ENCODE measurements around the gene ABHD14A.
"Not testable (repeated sequence)": the region's sequence is repeated elsewhere in the genome, so short reads cannot be mapped to it uniquely, and the experiment has no call there.

Gene ABHD14A

DNA sequence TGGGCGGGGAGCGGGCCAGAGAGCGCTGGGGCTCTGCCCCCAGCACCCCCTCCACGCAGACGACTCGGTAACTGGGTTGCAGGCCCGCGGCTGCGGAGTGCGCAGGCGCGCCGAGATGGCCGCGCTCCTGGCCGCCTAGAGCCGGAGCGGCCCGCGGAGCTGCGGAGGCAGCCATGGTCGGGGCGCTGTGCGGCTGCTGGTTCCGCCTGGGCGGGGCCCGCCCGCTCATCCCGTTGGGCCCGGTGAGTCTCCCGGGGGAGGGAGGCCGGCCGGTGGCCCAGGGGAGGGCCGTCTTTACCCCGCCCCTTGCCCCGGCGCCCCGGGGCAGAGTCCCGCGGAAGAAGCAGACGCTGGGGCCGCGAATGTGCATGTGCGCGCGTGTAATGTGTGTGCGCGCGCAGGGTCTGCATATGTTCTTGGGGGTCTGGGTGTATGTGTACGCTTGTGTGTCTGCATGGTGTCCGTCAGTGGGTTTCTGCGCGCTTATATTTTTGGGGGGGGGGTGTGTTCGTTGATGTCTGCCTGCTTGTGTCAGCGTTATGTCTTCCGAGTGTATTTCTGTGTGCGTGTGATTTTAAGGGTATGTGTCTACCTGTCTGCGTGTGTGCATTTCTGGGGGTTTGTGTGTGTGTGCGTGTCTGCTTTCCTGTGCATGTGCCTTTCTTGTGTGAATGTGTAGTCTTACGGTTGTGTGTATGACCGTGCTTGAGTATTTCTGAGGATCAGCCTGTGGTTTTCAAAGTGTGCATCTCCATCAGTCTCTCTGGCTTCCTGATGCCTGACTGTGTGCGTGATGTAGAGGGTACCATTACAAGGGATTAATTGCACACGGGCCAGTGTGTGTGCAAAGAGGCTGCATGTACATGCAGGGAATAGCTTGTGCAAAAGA, at the start of gene ABHD14A:
Gene ABHD14A, plus strand, starts transcription at position 102 of the 889 bp plus-strand sequence. Its CDS starts 72 bp downstream, at position 174.
- DNase-seq: peak in 3 of 4 experiments; percentile 32 to 64 (median 38)

DNA sequence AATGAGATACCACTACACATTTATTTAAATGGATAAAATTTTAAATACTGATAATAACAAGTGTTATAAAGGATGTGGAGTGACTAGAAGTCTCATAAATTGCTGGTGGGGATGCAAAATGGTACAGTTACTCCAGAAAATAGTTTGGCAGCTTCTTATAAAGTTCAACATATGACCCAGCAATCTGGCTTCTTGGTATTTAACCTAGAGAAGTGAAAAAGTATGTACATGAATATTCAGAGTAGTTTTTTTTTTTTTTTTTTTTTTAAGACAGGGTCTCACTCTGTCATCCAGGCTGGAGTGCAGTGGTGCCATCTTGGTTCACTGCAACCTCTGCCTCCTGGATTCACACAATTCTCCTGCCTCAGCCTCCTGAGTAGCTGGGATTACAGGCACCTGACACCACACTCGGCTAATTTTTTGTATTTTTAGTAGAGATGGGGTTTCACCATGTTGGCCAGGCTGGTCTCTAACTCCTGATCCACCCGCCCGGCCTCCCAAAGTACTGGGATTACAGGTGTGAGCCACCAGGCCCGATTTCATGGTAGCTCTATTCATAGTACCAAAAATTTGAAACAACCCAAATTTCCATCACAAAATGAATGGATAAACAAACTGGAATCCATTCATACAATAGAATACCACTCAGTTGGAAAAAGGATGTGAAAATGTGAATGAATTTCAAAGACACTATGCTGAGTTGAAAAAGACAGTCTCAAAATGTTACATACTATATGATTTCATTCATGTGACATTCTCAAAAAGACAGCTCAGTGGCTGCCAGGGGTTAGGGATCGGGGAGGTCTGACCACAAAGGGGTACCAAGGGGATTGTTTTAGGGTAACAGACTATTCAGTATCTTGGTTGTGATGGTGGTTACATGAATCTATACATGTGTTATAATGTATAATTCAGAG, 47.5 kb upstream of the ABHD14A start:
- DNase-seq: no peak

DNA sequence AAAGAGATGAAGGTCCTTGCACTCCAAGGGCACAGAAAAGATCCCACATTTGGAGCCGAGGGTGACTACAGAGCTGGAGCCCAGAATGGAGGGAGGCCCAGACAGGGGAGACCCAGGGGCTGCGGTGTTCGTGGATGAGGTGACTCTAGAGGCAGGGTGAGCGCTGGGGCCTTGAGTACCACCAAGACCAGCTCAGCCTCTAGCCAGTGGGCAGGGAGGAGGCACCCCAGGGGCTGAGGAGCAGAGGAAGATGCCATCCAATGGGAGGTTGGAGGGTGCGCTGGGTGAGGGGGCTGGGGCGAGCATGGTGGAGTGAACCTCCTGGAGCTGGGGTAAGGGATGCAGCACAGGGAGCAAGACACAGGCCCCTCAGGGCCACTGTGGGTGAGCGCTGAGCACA, 46.4 kb upstream of the ABHD14A start:
- DNase-seq: no peak

DNA sequence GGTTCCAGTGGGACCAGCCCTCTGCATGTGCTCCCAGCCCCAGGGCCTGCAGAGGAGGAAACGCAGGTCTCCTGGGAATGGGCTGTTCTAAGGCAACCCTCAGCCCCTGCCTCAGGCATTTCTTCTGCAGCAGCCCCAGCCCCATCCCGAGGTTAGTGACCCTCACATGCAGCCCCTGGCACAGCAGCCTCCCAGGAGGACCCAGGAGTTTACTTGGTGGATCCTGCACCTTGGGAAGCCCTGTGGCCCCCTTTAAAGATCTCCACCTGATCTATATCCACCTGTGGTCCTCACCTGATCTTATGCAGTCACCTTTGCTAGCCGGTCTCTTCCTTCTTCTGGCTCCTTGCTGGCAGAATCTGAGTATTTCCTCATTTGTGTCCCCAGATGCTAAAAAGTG, 45.9 kb upstream of the ABHD14A start:
- DNase-seq: not testable (repeated sequence)

DNA sequence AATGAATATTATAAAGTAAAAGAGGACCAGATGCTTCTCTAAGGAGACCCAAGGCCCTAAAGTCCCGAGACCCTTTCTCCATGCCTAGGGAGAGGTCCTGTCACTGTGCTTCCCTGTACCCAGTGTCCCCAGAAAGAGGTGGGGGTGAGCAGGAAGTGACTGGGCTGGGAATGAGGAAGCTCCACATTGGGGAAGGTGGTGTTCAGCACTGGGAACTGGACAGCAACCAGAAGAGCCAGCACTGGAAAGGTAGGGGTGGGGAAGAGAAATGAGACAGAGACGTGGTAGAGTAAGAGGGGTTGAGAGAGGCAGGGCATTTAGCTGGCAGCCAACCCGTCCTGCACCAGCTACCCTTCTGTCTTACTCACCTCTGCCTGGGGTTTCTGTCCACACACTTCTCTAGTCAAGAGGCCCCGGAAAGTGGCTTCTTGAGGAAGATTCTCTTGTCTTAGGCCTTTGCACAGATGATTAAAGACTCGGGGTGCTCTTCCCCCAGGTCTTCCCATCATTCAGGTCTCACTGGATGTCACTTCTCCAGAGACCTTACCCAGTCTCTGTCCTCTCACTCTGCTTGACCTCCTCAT, 45.4 kb upstream of the ABHD14A start:
- no peak for DNase-seq

DNA sequence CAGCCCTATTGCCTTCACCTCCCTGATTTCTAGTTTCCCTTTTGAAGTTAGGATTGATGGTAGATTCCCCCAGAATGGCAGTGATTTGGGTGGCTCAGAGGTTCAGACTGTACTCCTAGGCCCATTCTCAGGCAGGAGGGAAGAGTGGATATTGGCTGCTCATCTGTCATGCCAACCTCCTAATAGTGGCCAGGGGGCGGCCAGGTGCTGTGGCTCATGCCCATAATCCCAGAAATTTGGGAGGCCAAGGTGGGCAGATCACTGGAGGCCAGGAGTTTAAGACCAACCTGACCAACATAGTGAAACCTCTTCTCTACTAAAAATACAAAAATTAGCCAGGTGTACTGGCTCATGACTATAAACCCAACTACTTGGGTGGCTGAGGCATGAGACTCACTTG, 44.4 kb upstream of the ABHD14A start:
- DNase-seq: no peak

DNA sequence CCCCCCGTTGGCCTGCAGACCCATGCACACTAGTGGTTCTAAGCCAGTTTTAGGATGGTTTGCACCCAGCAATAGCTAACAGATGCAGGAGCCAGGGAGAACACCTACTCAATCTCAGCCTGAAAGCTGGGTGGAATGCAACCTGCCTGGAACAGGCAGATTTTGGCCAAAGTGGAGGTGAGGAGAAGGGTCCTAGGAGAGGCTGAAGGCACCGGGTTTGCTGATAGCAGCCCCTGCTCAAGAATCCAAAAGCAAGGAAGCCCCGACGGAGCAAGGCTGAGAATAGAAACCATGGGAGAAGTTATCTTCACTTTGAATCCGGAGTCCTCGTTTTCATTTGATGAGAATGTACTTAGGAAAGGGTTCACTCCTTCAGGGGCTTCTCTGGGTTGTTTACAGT, 43.1 kb upstream of the ABHD14A start:
- no peak for DNase-seq

DNA sequence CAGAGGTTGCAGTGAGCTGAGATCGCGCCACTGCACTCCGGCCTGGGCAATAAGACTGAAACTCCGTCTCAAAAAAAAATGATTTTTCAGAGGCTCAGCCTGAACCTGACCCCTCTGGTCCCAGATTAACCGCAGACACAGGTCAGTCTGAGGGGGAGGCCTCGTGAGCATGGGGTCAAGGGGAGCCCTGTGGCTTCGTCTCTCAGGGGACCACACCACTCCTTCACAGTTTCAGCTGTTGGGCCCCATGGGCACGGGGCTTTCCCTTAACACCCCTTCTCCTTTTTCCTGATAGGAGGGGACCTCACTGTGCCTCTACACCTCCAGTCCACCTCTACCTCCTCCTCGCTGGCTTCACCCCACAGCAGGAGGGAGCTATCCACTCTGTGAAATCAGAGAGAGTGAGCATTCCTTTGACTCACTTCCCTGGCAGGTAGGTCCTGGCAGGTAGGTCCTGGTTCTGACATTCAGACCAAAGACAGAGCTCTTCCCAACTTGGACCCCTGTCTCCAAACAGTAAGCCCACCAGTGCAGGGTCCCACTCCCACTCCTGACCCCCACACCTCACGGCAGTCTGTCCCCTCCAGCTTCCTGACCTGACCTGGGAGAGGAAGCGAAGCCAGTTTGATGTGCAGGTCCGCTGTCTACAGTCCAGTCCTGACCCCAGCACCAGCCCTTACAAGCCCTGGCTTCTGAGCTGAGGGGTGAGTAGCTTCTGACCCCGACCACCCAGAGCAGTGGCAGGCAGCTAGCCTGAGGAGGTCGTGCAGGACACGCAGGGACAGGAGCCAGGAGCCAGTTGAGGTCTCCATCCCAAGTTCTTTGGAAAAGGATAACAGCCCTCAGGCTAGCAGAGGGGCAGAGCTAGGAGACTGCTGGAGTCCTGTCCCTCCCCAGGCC, 42.1 kb upstream of the ABHD14A start:
- no peak for DNase-seq

DNA sequence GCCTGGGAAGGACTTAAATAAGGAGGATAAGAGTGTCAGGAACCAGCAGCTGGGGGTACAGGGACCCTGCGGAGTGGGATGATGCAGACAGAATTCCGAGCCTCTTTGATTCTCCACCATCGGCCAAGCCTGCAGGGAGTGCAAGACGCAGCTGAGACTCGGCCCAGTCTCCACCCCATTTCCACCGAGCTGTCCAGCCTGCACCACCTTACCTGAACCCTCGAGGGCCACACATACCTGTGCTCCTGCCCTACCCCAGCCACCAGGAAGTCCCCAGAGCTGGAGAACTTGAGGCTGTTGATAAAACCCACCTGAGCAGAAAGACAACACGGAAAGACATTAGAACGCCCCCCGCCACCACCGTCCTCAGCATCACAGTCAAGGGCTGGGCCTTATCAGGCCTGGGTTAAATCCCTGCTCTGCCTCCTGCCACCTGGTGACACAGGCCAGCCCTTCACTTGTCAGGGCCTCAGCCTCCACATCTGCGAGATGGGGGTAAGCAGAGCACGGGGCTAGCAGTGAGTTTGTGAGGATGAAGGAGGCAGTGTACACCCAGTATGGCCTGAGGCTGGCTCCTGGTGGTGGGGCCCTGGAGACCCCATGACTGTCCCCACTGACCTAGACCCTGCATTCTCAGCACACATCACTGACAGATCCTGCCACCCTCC, 41.3 kb upstream of the ABHD14A start:
- no peak for DNase-seq

DNA sequence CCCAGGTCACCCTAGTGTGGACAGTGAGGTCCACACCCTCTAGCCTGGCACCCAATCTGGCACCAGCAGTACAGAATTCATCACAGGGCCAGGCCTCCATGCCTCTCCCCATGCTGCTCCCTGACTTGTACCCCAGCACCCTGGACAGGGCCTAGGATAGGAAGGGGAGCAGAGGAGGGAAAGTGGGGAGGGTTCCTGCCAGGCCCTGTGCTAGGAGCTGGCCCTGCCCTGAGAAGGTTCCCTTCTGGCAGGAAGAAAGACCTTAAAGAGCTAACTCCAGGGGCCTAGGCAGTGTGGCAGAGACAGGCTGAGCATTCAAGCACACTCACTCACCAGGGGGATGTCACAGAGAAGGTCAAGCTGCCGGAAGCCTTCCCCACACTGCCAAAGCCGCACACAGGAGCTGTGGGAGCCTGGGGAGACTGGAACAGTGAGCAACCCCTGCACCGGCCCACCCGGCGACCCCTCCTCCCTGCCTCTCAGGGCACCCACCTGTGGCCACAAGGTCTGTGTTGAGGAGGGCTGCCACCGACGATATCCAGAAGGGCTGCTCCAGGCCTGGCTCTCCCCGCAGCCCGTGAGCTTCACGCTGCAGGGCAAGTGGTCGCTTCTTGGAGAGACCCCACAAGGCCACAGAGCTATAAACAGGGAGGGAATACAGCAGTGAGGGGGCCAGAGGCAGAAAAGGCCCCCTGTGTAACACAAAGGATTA, 40.6 kb upstream of the ABHD14A start:
- DNase-seq: no peak

DNA sequence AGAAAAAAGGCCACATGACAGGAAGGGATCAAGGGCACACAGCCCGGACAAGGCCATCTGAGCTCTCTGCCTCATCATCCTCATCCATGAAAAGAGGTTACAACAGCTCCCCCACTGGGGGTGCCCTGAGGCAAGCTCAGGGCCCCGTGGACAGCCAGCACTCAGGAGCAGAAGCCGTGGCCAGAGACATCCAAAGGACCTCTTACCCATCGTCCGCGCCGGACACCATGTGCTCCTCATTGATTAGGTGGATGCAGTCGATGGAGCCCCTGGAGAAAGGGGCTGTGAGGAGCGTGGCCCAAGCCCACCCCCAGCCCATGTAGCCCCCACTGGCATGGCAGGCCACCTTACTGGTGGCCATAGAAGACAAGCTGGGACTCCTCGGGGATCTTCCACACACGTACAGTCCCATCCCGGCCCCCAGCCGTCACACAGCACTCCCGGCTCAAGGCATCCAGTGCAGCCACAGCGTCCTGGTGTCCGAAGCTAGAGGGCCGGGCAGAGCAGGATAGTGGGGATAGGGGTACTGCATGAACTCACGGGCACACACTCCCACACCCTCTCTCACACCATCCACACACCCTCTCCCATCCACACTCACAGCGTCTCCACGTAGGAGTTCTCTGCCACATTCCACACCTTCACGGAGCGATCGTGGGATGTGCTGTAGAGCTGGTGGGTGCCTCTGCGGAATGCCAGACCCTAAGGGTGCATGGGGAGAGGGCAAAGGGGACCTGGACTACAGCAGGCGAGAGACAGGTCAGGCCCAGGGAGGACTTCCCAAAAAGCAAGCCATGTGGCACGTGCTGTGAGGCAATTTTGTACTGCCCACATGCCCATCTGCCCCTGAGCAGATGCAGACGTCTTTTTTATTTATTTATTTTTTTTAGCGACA, 39.6 kb upstream of the ABHD14A start:
- no peak for DNase-seq

DNA sequence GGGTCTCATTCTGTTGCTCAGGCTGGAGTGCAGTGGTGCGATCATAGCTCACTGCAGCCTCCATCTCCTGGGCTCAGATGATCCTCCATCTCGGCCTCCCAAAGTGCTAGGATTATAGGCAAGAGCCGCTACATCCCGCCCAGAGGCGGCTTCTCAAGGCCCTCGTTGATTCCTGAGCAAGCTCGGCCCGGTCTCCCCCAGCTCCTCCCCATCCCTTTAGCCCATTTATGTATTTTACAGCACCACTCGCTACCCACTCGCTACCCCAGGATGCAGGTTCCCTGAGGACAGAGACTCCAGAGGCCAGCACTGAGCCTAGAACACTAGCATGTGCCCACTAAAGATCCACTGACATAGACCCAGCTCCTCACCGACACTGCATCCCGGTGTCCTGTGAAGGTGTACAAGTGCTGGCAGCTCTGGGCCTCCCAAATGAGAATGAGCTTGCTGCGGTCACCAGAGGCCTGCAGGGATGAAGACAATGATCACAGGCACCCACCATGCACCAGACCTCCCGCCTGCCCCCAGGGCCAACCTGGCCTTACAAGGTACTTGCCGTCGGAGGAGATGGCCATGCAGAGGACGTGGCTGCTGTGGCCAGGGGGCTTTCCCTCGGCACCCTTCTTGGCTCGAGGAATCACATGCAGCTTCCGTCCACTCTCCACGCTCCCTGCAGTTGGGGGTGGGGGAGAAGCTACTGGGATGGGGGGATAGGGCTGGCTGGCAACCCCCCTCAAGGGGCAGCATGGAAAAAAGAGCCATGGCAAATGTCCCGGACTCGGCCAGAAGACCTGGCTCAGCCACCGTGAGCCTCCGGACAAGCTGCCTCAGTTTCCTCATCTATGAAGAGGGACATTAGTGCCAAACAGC, 38.7 kb upstream of the ABHD14A start:
- no peak for DNase-seq

DNA sequence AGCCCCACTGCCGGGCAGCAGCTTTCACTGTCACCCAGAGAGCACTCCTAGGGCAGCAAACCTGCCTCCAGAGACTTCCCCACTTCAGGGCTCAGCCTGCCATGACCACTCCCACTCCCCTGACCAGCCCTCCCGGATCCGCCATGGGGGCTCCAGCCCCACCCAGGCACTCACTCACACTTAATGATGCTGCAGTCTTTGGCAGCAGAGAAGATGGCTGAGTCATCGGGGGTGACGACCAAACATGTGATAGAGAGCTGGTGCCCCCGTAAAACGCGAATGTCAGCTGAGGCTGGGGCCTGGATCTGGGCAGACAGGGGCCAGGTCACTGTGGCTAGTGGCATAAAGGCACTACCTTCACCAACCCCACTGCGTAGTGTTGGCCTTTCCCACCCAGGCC, 37.9 kb upstream of the ABHD14A start:
- DNase-seq: no peak

DNA sequence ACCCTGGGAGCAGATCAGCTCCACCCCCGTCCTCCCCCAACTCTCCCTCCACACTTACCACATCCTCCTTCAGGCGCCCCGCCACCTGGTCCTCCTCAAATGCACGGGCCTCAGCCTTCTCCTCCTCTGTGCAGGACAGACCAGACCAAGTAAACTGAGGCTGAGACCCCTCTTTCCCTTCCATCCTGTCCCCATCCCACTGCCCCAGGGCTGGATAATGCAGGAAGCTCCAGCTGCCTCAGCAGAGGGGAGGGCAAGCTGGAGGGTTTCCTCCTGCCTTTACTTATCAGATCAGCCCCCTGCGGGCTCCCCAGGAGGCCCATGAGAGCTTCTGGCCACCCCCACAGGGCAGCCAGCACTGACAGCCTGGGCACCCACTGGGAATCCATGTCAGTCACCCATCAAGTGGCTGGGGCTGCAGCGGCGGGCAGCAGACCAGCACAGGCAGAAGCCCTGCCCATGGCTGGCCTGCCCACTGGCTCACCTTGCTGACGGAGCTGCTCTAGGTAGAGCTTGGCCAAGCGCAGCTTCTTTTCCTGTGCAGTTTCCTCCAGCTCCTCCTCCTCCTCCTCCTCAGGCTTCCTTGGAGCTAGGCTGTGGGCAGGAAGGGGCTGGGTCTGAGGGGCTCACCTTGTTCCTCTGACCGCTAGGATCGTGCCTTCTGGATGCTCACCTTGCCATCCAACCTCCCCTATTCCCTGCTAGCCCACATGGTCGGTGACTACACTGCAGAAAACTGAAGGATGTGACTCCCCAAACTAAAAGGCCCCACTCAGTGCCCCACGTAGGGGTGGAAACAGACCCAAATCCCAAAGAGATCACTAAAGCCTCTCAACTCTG, 37.0 kb upstream of the ABHD14A start:
- DNase-seq: no peak

DNA sequence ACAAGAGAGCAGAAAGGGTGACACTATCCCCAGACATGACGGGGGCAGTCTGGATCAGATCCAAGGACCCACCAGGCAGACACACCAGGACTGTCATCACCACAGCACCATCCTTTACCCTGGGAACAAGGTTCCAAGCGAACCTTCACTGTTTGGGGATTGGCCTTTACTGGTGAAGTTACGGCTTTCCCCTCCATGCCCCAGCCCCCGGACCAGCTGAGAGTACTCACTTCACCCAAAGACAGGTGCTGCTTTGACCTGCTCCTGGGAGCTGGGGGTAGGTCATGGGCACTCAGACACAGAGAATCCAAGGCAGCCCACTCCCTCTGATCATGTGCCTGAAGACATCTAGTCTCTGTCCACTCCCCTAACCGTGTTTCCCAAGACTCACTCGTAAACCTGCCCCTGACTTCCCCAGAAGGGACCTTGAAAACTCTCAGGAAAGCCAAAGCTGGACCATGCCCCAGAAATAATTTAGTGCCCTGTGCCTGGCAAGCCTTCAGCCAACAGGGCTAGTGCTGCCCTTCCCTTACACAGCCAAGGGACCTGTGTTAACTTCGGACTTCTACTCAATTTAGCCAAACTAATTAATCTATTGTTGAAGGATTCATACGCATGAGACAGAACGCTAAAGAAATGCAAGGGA, 36.0 kb upstream of the ABHD14A start:
- DNase-seq: no peak

DNA sequence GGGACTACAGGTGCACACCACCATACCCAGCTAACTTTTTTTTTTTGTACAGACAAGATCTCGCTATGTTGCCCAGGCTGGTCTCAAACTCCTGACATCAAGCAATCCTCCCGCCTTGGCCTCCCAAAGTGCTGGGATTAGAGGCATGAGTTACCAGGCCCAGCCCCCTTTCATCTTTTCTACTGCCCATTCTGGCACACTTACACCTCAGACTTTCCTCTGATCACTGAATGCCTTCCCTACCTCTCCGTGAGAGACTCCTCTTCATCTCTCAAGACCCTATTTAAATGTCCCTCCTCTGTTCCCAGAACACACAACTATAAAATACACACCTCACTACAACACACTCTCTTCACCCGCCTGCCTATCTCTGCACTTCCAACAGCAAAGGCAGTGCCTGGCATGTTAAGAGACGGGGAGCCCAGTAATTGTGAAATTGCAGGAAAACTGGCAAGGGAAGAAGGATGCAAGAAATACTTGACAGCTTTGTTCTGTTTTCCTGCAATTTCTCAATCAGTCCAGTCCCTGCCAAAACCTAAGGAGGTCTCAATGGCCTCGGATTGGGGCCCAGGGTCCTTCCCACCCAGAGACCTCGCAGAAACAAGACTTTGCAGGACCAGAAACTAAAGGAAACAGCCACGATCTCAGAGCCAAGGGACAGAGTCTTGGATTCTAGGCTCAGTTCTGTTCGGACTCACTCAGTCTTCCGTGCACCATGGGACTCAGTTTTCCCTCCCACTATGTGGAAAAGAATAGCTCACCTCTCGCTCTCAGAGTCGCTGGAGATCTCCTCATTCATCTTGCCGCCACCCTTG, 34.0 kb upstream of the ABHD14A start:
- no peak for DNase-seq

DNA sequence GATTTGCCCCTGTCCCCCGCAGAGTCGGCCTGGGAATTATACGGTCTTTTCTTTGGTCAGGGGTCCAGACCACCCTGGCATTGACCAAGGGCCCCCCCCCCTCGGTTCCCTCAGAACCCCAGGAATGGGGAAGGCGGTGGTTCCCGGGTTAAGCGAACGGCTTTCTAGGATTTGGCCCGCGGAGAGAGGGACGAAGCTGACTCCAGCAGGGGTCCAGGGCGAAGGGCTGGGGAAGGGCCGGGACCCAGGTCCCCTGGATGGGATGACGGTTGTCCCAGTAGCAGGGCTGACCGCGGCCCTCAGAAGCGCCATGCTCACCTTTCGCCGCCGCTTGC, 33.4 kb upstream of the ABHD14A start:
- no peak for DNase-seq

All from activated naive CD4-positive, alpha-beta T cell (primary cell).